SHP77 (cell line): Measurements from ENCODE around the gene LYPLA2.
"Not testable (repeated sequence)": the region's sequence is repeated elsewhere in the genome, so short reads cannot be mapped to it uniquely, and the experiment has no call there.

Experiments used
- DNase-seq, 2 experiments: peaks; one replicate each; lab custom pipeline; 2025; lab: John Stamatoyannopoulos, UW

The LYPLA2 gene

DNA sequence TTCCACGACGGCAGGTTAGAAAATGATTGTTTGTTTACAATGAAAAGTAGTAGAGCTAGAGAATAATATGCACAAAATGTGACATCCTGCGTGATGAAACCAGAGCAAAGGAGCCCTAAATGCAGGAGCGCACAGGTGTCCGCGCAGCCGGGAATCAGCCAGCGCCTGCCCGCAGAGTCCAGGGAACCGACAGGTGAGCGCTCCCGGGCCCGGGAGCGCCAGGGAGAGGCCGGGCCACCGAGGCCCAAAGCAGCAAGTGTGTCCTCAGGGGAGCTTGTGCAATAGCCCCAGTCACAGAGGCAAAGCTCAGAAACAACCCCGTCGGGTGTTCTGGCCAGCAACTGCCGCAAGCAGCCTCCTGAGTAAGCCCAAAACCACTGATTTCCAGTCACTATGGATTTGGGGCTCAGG lies 10.4 kb downstream of the LYPLA2 start:
- no peak for DNase-seq

DNA sequence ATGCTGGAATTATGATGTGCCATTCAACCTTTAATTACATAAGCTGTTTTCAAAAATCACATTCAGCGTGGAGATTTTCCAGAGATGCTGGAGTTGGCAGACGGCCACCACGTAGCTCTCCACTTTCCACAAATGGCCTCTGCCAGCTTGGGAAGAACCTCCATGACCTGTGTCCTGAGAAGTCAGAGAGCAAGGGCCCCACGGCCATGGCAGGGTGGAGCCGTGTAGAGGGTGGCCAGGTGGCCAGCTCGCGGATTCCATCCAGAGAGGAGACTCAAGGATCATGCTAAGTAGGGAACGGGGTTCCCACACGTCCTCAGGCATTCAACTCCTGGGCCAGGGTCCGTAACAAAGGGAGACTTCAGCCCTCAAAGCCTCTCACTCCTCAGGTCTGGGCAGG lies 10.9 kb downstream of the LYPLA2 start:
- no peak for DNase-seq

DNA sequence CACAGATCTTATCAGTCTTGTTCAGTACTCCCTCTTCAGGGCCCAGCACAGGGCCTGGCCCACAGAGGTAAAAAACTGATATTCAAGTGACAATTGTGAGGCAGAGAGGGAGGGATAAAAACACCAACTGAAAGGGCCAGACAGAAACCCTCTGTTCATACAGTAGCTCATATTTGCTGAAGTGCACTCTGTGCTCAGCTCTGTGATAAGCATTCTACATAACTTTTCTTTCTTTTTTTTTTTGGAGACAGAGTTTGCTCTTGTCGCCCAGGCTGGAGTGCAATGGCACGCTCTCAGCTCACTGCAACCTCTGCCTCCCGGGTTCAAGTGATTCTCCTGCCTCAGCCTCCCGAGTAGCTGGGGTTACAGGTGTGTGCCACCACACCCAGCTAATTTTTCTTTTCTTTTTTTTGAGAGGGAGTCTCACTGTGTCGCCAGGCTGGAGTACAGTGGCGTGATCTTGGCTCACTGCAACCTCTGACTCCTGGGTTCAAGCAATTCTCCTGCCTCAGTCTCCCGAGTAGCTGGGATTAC lies 11.9 kb downstream of the LYPLA2 start:
- DNase-seq: not testable (repeated sequence)

DNA sequence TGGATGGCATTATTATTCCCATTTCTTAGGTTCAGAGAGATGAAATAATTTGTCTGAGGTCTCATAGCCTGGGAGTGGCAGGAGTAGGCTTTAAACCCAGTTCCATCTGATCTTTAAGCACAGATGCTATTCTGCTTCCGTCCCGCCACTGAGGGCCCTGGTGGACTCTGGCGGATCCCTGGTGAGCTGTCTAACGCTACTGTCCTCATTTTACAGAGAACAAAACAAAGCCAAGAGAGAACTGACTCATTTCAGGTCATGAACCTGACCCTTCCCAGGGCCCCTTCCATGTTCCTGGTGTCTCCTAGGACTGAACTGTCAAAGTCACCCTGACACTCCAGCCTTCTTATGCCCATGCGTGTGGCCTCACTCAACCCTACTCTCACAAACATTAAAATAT lies 12.7 kb downstream of the LYPLA2 start:
- DNase-seq: no peak

DNA sequence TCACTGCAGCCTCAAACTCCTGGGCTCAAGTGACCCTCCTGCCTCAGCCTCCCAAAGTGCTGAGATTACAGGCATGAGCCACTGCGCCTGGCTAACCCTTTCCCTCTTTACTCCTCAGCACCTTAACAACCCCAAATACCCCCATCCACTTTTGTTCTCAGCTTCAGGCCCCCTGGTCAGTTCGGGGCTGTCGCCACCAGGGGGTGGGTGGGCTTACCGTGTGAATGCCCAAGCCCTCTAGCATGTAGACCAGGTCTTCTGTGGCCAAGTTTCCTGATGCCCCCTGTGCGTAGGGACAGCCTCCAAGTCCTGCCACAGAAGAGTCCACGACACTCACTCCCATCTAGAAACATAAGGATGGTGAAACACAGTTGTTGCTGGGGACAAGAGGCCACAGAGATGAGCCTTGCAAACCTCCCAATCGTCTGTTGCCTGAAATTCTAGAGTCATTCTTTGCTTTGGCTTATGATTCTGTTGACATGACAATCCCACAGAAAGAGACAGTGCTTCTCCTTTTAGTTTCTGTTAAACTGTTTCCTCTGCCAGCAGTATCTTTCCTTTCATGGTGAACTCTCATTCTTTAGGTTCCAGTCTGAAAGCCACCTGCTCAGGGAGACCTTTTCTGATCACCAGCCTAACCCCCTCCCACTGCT lies 13.4 kb downstream of the LYPLA2 start:
- no peak for DNase-seq

DNA sequence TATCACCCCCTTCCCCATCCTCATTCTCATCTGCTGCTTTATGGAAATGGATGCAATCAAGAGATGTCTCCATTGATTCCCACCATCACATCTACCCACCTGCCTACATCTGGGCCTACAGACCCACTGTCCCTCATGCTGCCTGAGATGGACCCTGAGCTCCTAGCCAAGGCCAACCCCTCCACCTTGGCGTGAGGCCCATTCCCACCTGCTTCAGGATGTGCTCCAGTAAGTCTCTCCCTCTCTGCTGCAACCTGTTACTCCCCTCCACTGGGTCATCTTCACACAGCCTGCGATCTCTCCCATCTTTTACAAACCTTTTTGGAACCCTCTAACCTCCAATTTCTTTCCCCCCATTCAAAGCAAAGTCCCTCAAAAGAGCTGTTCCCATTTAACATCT lies 14.1 kb downstream of the LYPLA2 start:
- DNase-seq: no peak

DNA sequence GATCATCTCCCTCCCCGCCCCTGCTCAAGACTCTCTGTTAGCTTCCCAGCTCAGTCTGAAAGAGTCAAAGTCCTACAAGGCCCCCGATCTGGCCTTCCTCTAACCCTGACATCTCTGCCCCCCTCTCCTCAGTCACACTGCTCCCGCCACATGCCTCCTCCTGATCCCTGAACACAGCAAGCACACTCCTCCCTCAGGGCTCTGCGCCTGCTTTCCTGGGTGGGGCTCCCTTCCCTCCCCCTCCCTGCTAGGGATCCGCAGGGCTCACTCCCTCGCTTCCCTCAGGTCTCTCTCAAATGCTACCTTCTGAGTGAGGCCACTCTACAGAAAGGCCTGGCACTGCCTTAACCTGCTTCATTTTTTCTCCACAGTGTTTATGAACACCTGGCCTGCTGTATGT lies 15.3 kb downstream of the LYPLA2 start:
- no peak for DNase-seq

DNA sequence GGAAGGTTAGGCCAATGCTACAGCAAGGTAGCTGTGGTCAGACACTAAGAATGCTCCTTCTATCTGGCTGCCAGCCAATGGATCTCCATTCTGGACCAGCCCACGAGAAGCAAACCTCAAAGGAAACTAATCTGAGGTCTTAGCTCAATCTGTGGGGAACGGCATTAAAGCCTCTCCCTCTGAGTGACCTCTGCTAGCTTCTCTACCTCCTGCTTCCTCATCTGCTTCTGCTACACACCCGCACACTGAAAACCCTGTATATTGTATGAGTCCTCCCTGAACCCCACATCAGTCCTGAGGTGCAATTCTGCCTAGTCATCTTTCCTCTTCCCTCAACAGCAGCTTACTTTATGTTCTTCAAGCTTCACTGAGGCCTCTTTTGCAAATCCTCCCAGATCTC lies 16.5 kb downstream of the LYPLA2 start:
- DNase-seq: no peak

DNA sequence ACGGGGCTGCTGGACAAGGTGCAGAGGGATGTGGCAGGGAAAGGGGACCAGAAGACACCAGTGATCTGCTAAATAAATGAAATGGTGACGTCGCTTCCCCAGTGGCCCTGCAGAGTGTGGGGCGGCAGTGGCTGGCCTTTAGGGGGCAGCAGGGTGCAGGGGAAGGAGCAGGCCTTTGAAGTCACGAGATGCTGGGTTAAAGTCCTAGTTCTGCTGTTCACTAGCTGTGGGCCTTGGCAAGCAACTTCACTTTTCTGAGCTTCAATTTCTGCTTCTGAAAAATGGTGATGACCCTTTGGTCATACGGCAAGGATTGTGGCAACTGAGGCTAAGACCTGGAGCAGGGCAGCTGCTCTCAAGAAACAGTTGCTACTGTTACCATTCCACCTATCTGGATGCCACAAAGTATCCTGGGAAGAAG lies 18.8 kb downstream of the LYPLA2 start:
- peak; percentile 52 to 71 for DNase-seq

DNA sequence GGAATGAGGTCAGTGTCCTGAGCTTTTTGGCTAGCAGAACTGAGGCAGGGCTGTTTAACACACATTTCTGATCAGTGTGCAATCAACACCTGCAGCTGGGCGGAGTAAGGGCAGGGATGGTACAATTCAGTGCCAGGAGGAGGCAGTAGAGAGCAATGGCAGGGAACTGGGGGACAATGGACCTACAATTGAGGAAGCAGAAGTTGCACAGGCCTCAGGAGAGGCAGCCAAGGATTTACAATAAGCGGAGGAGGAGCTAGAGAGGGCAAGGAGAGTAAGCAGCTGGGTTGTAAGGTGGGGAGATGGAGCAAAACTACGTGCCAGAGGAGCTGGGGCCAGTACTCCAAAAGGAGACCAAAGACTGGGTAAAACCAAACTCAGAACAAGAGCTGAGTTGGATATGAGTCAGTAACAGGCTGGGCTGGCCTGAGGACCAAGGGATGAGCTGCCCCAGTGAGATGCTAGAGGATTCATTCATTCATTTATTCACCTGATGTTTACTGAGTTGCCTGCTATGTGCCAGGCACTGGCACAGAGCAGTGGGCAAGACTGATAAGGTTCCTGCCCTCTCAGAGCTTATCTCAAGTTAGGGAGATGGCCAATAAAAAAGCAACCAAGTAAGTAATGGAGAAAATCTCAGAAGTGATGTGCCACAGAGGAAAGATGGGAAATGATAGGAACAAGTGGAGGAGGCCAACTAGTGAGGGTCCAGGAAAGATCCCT lies 20.0 kb downstream of the LYPLA2 start:
- no peak for DNase-seq

DNA sequence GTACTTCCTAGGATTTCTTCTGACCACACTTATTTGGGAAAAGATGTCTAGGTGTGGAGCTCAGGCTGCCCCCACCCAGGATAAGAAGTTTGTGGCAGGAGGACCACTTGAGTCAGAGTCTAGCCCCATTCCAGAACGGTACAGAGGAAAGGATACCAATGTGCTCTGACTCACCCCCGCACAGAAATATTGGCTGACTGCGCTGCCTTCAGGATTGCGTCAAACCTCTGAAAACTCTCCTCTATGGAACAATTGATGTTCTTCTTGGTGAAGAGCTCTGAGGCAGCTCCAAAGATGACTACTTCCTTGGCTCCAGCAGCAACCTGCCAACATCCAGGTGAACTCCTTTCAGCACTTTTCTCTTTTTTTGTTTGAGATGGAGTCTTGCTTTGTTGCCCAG lies 23.1 kb downstream of the LYPLA2 start:
- DNase-seq: no peak

DNA sequence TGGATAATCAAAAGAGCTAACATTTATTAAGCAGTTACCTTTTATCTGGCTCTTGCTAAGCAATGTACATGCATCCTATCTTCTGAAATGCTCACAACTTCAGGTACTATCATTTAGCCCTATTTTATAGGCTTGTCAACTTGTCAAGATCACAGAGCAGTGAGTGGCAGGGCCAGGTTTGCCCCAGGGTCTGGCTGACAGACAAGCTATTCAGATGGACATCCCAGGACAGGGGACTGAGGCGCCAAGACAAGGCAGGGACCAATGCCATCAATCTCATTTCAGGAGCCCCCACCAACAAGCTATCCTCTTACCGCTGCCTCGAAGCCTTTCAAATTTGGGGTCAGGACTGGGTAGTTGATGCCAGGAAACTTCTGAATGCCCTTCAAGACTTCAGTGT lies 25.4 kb downstream of the LYPLA2 start:
- no peak for DNase-seq

DNA sequence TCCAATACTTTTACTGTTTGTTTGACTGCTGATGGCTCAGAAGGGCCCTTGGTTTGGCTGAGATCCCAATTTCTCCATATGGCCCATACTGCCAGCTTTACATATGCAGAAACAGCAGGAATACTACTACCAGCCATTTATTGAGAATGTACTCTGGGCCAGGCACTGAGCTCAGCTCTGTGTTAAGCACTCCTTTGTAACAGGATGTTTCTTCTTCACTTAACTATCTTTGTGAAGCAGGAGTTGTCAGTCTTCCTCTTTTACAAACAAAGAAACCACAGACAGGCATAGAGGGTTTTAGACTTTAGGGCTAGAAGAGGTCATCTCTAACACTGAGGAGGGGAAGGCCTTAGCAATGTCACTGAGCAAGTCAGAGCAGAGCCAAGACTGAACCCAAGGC lies 26.0 kb downstream of the LYPLA2 start:
- DNase-seq: no peak

DNA sequence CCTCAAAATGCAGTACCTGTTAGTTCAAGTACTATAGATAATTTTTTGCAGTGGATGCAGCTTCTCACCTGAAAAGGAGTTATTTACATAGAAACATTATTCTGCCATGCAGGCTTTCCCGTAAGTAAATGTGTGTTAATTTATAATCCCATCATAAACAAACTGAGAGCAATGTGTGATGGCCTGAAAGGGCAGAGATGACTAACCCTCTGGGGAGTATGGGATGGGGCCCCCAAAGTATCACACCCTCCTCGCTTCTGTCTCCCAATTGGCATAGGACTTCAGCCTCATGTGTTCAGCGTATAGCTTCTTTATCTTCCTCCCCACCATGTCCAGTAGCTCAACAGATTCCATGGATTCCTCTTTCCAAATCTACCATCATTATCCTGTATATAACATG lies 26.7 kb downstream of the LYPLA2 start:
- no peak for DNase-seq

DNA sequence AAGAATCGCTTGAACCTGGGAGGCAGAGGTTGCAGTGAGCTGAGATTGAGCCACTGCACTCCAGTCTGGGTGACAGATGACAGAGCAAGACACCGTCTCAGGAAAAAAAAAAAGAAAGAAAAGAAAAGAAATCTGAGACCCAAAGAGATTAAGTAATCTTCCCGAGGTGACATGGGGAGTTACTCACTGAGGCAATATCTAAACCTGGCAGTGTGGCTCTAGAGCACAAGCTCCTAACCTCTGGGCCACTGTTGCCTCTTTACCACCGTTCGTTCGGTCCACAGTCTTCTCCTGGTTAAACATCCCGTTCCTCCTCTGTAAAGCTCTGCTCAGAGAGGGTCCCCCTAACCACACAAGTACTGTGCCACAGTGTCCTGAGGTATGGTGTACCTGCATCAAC lies 32.8 kb downstream of the LYPLA2 start:
- no peak for DNase-seq

DNA sequence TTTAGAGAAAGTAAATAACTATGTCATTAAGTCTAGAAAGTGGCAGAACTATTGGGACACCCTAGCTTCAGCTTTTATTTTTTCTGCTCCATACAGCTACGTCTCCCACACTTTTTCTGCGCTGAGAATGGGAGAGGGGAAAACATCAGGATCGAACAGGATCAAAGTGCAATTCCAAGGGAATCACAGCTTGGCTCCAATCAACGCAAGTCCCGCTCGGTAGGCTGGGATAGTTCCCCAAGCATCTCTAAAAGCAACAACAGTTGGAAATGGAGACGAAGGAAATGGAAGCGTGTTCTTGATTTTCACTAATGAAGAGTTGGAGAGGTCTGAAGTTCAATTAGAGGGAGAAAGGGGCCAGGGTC lies 33.7 kb downstream of the LYPLA2 start:
- no peak for DNase-seq

DNA sequence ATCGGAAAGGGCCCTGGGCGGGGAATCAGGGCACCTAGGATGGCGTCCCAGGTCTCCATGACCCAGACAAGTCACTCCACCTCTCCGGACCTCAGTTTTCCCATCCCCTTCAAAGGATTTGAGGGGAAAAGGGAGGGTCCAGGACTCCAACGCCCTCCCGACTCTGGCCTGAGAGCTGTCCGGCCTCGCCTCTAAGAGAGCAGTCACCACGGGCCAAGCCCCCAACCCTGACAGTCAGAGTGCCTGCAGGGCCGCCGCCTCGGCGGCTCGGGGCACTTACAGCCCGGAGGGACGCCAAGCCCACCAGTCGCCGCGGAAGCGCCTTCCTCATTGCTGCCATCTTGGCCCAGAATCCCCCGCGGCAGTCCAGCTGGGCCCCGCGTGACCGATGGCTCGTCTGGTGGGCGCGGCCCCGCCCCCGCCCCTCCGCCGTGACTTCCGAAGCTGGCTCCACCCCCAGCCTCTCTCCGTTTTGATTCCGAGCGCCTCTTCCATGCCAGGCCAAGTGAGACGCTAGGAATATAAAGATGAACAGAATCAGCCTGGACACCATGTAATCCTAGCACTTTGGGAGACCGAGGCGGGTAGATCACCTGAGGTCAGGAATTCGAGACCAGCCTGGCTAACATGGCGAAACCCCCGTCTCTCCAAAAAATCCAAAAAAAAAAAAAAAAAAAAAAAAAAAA lies 34.3 kb downstream of the LYPLA2 start, which contains the start of gene HMGCL:
Gene HMGCL, minus strand, starts transcription at position 354 of the 686 bp plus-strand sequence. Its CDS starts 14 bp downstream, at position 340.
- peak; percentile 80 to 90 for DNase-seq

DNA sequence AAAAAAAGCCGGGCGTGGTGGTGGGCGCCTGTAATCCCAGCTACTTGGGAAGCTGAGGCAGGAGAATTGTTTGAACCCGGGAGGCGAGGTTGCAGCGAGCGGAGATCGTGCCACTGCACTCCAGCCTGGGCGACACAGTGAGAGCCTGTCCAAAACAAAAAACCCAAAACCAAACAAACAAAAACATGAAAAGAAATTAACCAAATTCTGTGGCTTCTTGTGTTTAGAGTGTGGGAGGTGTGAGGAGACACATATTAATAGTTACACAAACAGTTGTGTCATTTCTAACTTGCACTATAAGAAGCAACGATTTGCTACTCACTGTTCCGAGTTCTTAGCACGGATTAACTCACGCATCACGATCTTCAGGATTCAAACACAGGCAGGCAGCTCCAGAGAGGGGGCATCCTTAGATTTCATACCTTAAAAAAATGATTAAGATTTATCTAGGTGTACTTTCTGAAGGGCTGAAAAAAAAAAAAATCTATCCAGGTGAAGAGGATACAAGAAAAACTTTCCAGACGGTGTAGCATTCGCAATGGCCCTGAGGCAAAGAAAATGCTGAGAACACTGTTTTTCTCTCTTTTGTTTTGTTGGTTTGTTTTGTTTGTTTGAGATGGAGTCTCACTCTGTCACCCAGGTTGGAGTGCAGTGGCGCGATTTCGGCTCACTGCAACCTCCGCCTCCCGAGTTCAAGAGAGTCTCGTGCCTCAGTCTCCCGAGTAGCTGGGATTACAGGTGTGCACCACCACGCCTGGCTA lies 35.0 kb downstream of the LYPLA2 start:
- DNase-seq: no peak

DNA sequence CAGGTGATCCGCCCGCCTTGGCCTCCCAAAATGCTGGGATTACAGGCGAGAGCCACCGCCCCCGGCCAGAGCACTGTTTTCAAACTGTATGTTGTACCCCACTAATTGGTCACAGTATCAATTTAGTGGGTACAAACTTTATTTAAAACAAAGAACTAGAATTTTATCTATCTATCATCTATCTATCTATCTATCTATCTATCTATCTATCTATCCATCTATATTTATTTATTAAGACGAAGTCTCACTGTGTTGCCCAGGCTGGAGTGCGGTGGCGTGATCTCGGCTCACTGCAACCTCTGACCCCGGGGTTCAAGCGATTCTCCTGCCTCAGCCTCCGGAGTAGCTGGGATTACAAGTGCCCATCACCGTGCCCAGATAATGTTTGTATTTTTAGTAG lies 35.6 kb downstream of the LYPLA2 start:
- not testable (repeated sequence) for DNase-seq

DNA sequence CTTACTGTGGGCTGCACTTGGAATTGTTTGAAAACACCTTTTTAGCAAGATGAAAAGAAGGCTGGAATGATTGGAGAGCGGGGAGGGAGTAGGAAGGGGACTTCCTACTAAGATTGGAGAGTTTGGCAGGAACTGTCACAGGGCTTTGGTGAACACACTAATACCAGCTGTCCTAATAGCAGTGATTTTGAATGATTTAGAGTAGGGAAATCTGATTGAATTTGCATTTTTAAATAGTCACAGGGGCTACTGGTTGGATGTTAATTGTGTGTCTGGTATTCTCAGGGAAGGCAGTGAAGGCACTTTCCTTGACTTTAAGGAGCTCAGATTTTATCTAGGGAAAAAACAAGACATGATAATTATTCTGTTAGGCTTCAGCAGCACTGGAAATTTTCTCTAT lies 36.8 kb downstream of the LYPLA2 start:
- no peak for DNase-seq

DNA sequence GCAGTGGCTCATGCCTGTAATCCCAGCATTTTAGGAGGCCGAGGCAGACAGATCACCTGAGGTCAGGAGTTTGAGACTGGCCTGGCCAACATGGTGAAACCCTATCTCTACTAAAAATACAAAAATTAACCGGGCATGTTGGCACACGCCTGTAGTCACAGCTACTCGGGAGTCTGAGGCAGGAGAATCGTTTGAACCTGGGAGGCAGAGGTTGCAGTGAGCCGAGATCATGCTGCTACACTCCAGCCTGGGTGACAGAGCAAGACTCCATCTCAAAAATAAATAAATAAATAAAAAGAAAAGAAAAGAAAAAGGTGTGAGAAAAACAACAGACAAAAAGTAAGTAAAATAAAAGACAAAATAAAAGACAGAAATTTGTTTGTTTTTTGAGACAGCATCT lies 43.2 kb downstream of the LYPLA2 start:
- not testable (repeated sequence) for DNase-seq

DNA sequence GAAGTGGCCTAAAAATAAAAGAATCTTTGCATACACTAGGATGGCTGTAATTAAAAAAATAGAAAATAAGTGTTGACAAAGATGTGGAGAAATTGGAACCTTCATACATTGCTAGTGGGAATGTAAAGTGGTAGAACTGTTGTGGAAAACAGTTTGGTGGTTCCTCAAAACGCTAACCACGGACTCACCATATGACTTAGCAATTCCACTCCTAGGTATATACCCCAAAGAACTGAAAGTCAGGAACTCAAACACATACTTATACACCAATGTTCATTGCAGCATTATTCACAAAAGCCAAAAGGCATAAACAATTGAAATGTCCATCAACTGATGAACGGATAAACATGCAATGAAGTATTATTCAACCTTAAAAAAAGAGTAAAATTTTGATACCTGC lies 45.1 kb downstream of the LYPLA2 start:
- DNase-seq: no peak
